ENCODE results near the gene STON1. TPM values are rescaled to one million over a fixed set of nuclear protein-coding genes. Genes with fewer than 3 reads are reported as not detected.
"Not testable (repeated sequence)": the region's sequence is repeated elsewhere in the genome, so short reads cannot be mapped to it uniquely, and the experiment has no call there.

The STON1 gene
- total RNA-seq, 1 experiment from 2014 or later: 5.5 TPM

GRCh38 chr2:48613211-48613610, 83.3 kb downstream of the STON1 start:
- Mint-ChIP-seq H3K27ac (no peak overlapping the region), H3K27me3 (ENCODE audit: low read depth) (no peaks in the 10 kb centered on the region)

GRCh38 chr2:48614581-48614980, 84.6 kb downstream of the STON1 start:
- H4K91ac ChIP-seq (ENCODE audit: insufficient read length, low read depth, low read length); H3K27me3 ChIP-seq (ENCODE audit: insufficient read depth, low read length); H4K20me1 ChIP-seq (ENCODE audit: control insufficient read depth, insufficient read depth, insufficient read length); H2BK12ac ChIP-seq (ENCODE audit: insufficient read length, low read depth, low read length); H3K27ac ChIP-seq (ENCODE audit: insufficient read length, low read depth, low read length); H3K4me1 Mint-ChIP-seq; H3K56ac ChIP-seq (ENCODE audit: insufficient read length, low read depth, low read length); H3K9me3 ChIP-seq (ENCODE audit: control insufficient read depth, low read depth, low read length); H3K4me1 ChIP-seq (ENCODE audit: insufficient read depth, low read length); H3K23ac ChIP-seq (ENCODE audit: insufficient read length, low read depth, low read length); H3K79me2 ChIP-seq (ENCODE audit: insufficient read depth, low read length); H2BK15ac ChIP-seq (ENCODE audit: low read depth, low read length); H3K4me2 ChIP-seq (ENCODE audit: insufficient read depth, insufficient read length, low read length); DNase-seq; H2BK20ac ChIP-seq (ENCODE audit: low read depth, low read length, poor library complexity, severe bottlenecking); H3K9ac ChIP-seq (ENCODE audit: extremely low read depth, insufficient read length, low read length); H3T11ph ChIP-seq (ENCODE audit: low read length); H3K27me3 Mint-ChIP-seq (ENCODE audit: low read depth); H4K8ac ChIP-seq (replicated peaks; ENCODE audit: insufficient read length, low read depth, low read length); H2BK5ac ChIP-seq (ENCODE audit: insufficient read length, low read length); H2AK5ac ChIP-seq (ENCODE audit: insufficient read length, low read length); H3K4ac ChIP-seq (ENCODE audit: low read depth, low read length); H3K18ac ChIP-seq (ENCODE audit: insufficient read length, low read depth, low read length); H3K23me2 ChIP-seq (ENCODE audit: insufficient read length, low read depth, low read length, poor library complexity, severe bottlenecking); H4K5ac ChIP-seq (ENCODE audit: insufficient read length, low read depth, low read length); H3K79me1 ChIP-seq (ENCODE audit: insufficient read depth, low read depth, low read length, poor library complexity, severe bottlenecking); H3K4me3 Mint-ChIP-seq; H3K14ac ChIP-seq (ENCODE audit: insufficient read depth, low read length); H2BK120ac ChIP-seq (ENCODE audit: low read depth, low read length, poor library complexity, severe bottlenecking); H3K27ac Mint-ChIP-seq; H2AFZ ChIP-seq (ENCODE audit: low read length): not testable (repeated sequence)
- Mint-ChIP-seq H3K36me3 (ENCODE audit: insufficient read depth in 1 of 3, low read depth in 3 of 3) (peaks cover 6 to 13% (median 8%) of the 10 kb centered on the region in 3 experiments; a peak in 6 of 7 replicates), H3K9me3 (peaks cover 10 to 12% of the 10 kb centered on the region in 2 experiments; a peak in 4 of 5 replicates)
- no CpG with 5 or more reads among the region's 35 CpGs for WGBS (ENCODE audit: extremely low coverage, insufficient read length, low lambda C conversion rate)

More at GRCh38 chr2:48613211-48613610, 83.3 kb downstream of the STON1 start:
- no peak overlapping the region for H2BK15ac ChIP-seq (ENCODE audit: low read depth, low read length)
- no peak overlapping the region for H2BK12ac ChIP-seq (ENCODE audit: insufficient read length, low read depth, low read length)
- H3K4me1 ChIP-seq (ENCODE audit: insufficient read depth, low read length): no peaks in the 10 kb centered on the region
- no peak overlapping the region for H3K27ac ChIP-seq (ENCODE audit: insufficient read length, low read depth, low read length)
- no peak for TF ChIP-seq CTCF (conservative IDR thresholded peaks at IDR 0.05)
- H3K9me3 ChIP-seq (ENCODE audit: control insufficient read depth, low read depth, low read length): no peaks in the 10 kb centered on the region
- H3K9me3 Mint-ChIP-seq: peaks cover 10 to 12% of the 10 kb centered on the region in 2 experiments; a peak in 4 of 5 replicates
- no peak overlapping the region for H3T11ph ChIP-seq (ENCODE audit: low read length)
- H3K23ac ChIP-seq (ENCODE audit: insufficient read length, low read depth, low read length): no peak overlapping the region
- no peaks in the 10 kb centered on the region for H3K79me1 ChIP-seq (ENCODE audit: insufficient read depth, low read depth, low read length, poor library complexity, severe bottlenecking)
- H2BK20ac ChIP-seq (ENCODE audit: low read depth, low read length, poor library complexity, severe bottlenecking): no peak overlapping the region
- no peak overlapping the region for H4K8ac ChIP-seq (replicated peaks; ENCODE audit: insufficient read length, low read depth, low read length)
- H3K4me2 ChIP-seq (ENCODE audit: insufficient read depth, insufficient read length, low read length): no peak overlapping the region
- no peak overlapping the region for H2BK120ac ChIP-seq (ENCODE audit: low read depth, low read length, poor library complexity, severe bottlenecking)
- WGBS (ENCODE audit: extremely low coverage, insufficient read length, low lambda C conversion rate): no CpG with 5 or more reads among the region's 2 CpGs
- H3K56ac ChIP-seq (ENCODE audit: insufficient read length, low read depth, low read length): no peak overlapping the region
- H3K4me3 Mint-ChIP-seq: no peak overlapping the region
- no peak for DNase-seq
- H3K23me2 ChIP-seq (ENCODE audit: insufficient read length, low read depth, low read length, poor library complexity, severe bottlenecking): no peaks in the 10 kb centered on the region
- no peak overlapping the region for H3K4ac ChIP-seq (ENCODE audit: low read depth, low read length)
- no peak overlapping the region for H2BK5ac ChIP-seq (ENCODE audit: insufficient read length, low read length)
- no peak overlapping the region for H3K9ac ChIP-seq (ENCODE audit: extremely low read depth, insufficient read length, low read length)
- no peaks in the 10 kb centered on the region for H3K79me2 ChIP-seq (ENCODE audit: insufficient read depth, low read length)
- no peak overlapping the region for H4K5ac ChIP-seq (ENCODE audit: insufficient read length, low read depth, low read length)
- no peak overlapping the region for H3K18ac ChIP-seq (ENCODE audit: insufficient read length, low read depth, low read length)
- peaks cover 6 to 13% (median 8%) of the 10 kb centered on the region in 3 experiments; a peak in 6 of 7 replicates for H3K36me3 Mint-ChIP-seq (ENCODE audit: insufficient read depth in 1 of 3, low read depth in 3 of 3)
- no peaks in the 10 kb centered on the region for H3K27me3 ChIP-seq (ENCODE audit: insufficient read depth, low read length)
- no peaks in the 10 kb centered on the region for H4K20me1 ChIP-seq (ENCODE audit: control insufficient read depth, insufficient read depth, insufficient read length)
- H2AFZ ChIP-seq (ENCODE audit: low read length): no peak overlapping the region
- H2AK5ac ChIP-seq (ENCODE audit: insufficient read length, low read length): no peak overlapping the region
- H3K14ac ChIP-seq (ENCODE audit: insufficient read depth, low read length): no peak overlapping the region
- H4K91ac ChIP-seq (ENCODE audit: insufficient read length, low read depth, low read length): no peak overlapping the region
- peaks cover 6 to 7% of the 10 kb centered on the region in 2 experiments; a peak in 3 of 4 replicates for H3K4me1 Mint-ChIP-seq

Data from H9 (cell line).